ENCODE data around the gene B4GALT6.

B4GALT6 gene

GRCh38 chr18:31658670-31659575 lies 25.5 kb downstream of the B4GALT6 start:
- H3K27ac Mint-ChIP-seq = peak overlapping the region; percentile 84
- peaks cover 22% of the 10 kb centered on the region for H3K4me1 Mint-ChIP-seq (ENCODE audit: low read depth)
- H3K4me3 Mint-ChIP-seq = peak overlapping the region; percentile 5
- no peaks in the 10 kb centered on the region for H3K36me3 Mint-ChIP-seq (ENCODE audit: low read depth)
- H3K9me3 Mint-ChIP-seq = no peaks in the 10 kb centered on the region
- peaks cover 11% of the 10 kb centered on the region for H3K27me3 Mint-ChIP-seq
- DNase-seq = no peak

GRCh38 chr18:31657823-31658669 lies 26.3 kb downstream of the B4GALT6 start:
- peak; percentile 48 for DNase-seq
- H3K27me3 Mint-ChIP-seq = peaks cover 16% of the 10 kb centered on the region
- no peaks in the 10 kb centered on the region for H3K36me3 Mint-ChIP-seq (ENCODE audit: low read depth)
- H3K4me3 Mint-ChIP-seq = peak overlapping the region; percentile 6
- peak overlapping the region; percentile 84 for H3K27ac Mint-ChIP-seq
- H3K4me1 Mint-ChIP-seq (ENCODE audit: low read depth) = peaks cover 22% of the 10 kb centered on the region
- no peaks in the 10 kb centered on the region for H3K9me3 Mint-ChIP-seq

- DNase-seq = no peak
Observed at GRCh38 chr18:31656754-31657153, 27.6 kb downstream of the B4GALT6 start.

GRCh38 chr18:31655354-31655753 lies 29.0 kb downstream of the B4GALT6 start:
- H3K27ac Mint-ChIP-seq = no peak overlapping the region
- H3K27me3 Mint-ChIP-seq = peaks cover 37% of the 10 kb centered on the region
- no peaks in the 10 kb centered on the region for H3K36me3 Mint-ChIP-seq (ENCODE audit: low read depth)
- H3K9me3 Mint-ChIP-seq = no peaks in the 10 kb centered on the region
- DNase-seq = no peak
- peaks cover 22% of the 10 kb centered on the region for H3K4me1 Mint-ChIP-seq (ENCODE audit: low read depth)
- H3K4me3 Mint-ChIP-seq = no peak overlapping the region

More at GRCh38 chr18:31656754-31657153, 27.6 kb downstream of the B4GALT6 start:
- no peaks in the 10 kb centered on the region for H3K36me3 Mint-ChIP-seq (ENCODE audit: low read depth)
- H3K27ac Mint-ChIP-seq = no peak overlapping the region
- H3K4me3 Mint-ChIP-seq = no peak overlapping the region
- H3K9me3 Mint-ChIP-seq = no peaks in the 10 kb centered on the region
- peaks cover 28% of the 10 kb centered on the region for H3K27me3 Mint-ChIP-seq
- peaks cover 22% of the 10 kb centered on the region for H3K4me1 Mint-ChIP-seq (ENCODE audit: low read depth)

GRCh38 chr18:31652877-31653276 lies 31.5 kb downstream of the B4GALT6 start:
- no peaks in the 10 kb centered on the region for H3K36me3 Mint-ChIP-seq (ENCODE audit: low read depth)
- no peak overlapping the region for H3K27ac Mint-ChIP-seq
- no peak for DNase-seq
- peaks cover 5% of the 10 kb centered on the region for H3K4me1 Mint-ChIP-seq (ENCODE audit: low read depth)
- peaks cover 53% of the 10 kb centered on the region for H3K27me3 Mint-ChIP-seq
- H3K9me3 Mint-ChIP-seq = no peaks in the 10 kb centered on the region
- H3K4me3 Mint-ChIP-seq = no peak overlapping the region

GRCh38 chr18:31652357-31652756 lies 32.0 kb downstream of the B4GALT6 start:
- Mint-ChIP-seq H3K9me3 (no peaks in the 10 kb centered on the region), H3K27ac (no peak overlapping the region), H3K36me3 (ENCODE audit: low read depth) (no peaks in the 10 kb centered on the region), H3K4me3 (no peak overlapping the region), H3K4me1 (ENCODE audit: low read depth) (peaks cover 2% of the 10 kb centered on the region), H3K27me3 (peaks cover 58% of the 10 kb centered on the region)
- DNase-seq = no peak

GRCh38 chr18:31651369-31651768 lies 33.0 kb downstream of the B4GALT6 start:
- peaks cover 64% of the 10 kb centered on the region for H3K27me3 Mint-ChIP-seq
- H3K36me3 Mint-ChIP-seq (ENCODE audit: low read depth) = no peaks in the 10 kb centered on the region
- no peak overlapping the region for H3K4me3 Mint-ChIP-seq
- no peaks in the 10 kb centered on the region for H3K9me3 Mint-ChIP-seq
- no peak for DNase-seq
- H3K27ac Mint-ChIP-seq = no peak overlapping the region
- peaks cover 6% of the 10 kb centered on the region for H3K4me1 Mint-ChIP-seq (ENCODE audit: low read depth)

- Mint-ChIP-seq H3K27me3 (peaks cover 64% of the 10 kb centered on the region), H3K4me1 (ENCODE audit: low read depth) (peaks cover 12% of the 10 kb centered on the region), H3K9me3 (no peaks in the 10 kb centered on the region), H3K27ac (no peak overlapping the region), H3K36me3 (ENCODE audit: low read depth) (no peaks in the 10 kb centered on the region), H3K4me3 (no peak overlapping the region)
- DNase-seq = no peak
Observed at GRCh38 chr18:31649978-31650719, 34.2 kb downstream of the B4GALT6 start.

GRCh38 chr18:31649449-31649848 lies 34.9 kb downstream of the B4GALT6 start:
- DNase-seq = no peak
- no peaks in the 10 kb centered on the region for H3K9me3 Mint-ChIP-seq
- no peak overlapping the region for H3K27ac Mint-ChIP-seq
- H3K4me1 Mint-ChIP-seq (ENCODE audit: low read depth) = peaks cover 12% of the 10 kb centered on the region
- H3K36me3 Mint-ChIP-seq (ENCODE audit: low read depth) = no peaks in the 10 kb centered on the region
- H3K4me3 Mint-ChIP-seq = no peak overlapping the region
- H3K27me3 Mint-ChIP-seq = peaks cover 63% of the 10 kb centered on the region

GRCh38 chr18:31648966-31649429 lies 35.4 kb downstream of the B4GALT6 start:
- H3K36me3 Mint-ChIP-seq (ENCODE audit: low read depth) = no peaks in the 10 kb centered on the region
- no peak overlapping the region for H3K27ac Mint-ChIP-seq
- peaks cover 63% of the 10 kb centered on the region for H3K27me3 Mint-ChIP-seq
- peaks cover 12% of the 10 kb centered on the region for H3K4me1 Mint-ChIP-seq (ENCODE audit: low read depth)
- no peak for DNase-seq
- H3K4me3 Mint-ChIP-seq = no peak overlapping the region
- H3K9me3 Mint-ChIP-seq = no peaks in the 10 kb centered on the region

- DNase-seq = no peak
- no peaks in the 10 kb centered on the region for H3K36me3 Mint-ChIP-seq (ENCODE audit: low read depth)
- no peak overlapping the region for H3K27ac Mint-ChIP-seq
- peaks cover 12% of the 10 kb centered on the region for H3K4me1 Mint-ChIP-seq (ENCODE audit: low read depth)
- no peaks in the 10 kb centered on the region for H3K9me3 Mint-ChIP-seq
- peaks cover 62% of the 10 kb centered on the region for H3K27me3 Mint-ChIP-seq
- H3K4me3 Mint-ChIP-seq = no peak overlapping the region
Observed at GRCh38 chr18:31648458-31648857, 35.9 kb downstream of the B4GALT6 start.

GRCh38 chr18:31647127-31647753 lies 37.1 kb downstream of the B4GALT6 start:
- no peak overlapping the region for H3K4me3 Mint-ChIP-seq
- no peak for DNase-seq
- peaks cover 56% of the 10 kb centered on the region for H3K27me3 Mint-ChIP-seq
- H3K9me3 Mint-ChIP-seq = no peaks in the 10 kb centered on the region
- peaks cover 12% of the 10 kb centered on the region for H3K4me1 Mint-ChIP-seq (ENCODE audit: low read depth)
- no peak overlapping the region for H3K27ac Mint-ChIP-seq
- H3K36me3 Mint-ChIP-seq (ENCODE audit: low read depth) = no peaks in the 10 kb centered on the region

GRCh38 chr18:31646332-31647126 lies 37.9 kb downstream of the B4GALT6 start:
- Mint-ChIP-seq H3K9me3 (no peaks in the 10 kb centered on the region), H3K36me3 (ENCODE audit: low read depth) (no peaks in the 10 kb centered on the region), H3K27me3 (peaks cover 50% of the 10 kb centered on the region), H3K4me1 (ENCODE audit: low read depth) (peaks cover 12% of the 10 kb centered on the region), H3K4me3 (no peak overlapping the region), H3K27ac (no peak overlapping the region)
- no peak for DNase-seq

All from activated T-cell treated with anti-CD3 and anti-CD28 coated beads, Interleukin-2, amount 50 U/mL, for 24 hours (primary cell).